Hematopoietic multipotent progenitor cell treated with erythropoietin and hydrocortisone succinate and interleukin-3 and kit ligand, for 8 days (in vitro differentiated cells): ENCODE measurements around the gene LAMB4.

Experiments used
- DNase-seq: peaks from one replicate; pipeline ENCODE4 v3.0.0-alpha.2; 2015

LAMB4 gene, protein sequence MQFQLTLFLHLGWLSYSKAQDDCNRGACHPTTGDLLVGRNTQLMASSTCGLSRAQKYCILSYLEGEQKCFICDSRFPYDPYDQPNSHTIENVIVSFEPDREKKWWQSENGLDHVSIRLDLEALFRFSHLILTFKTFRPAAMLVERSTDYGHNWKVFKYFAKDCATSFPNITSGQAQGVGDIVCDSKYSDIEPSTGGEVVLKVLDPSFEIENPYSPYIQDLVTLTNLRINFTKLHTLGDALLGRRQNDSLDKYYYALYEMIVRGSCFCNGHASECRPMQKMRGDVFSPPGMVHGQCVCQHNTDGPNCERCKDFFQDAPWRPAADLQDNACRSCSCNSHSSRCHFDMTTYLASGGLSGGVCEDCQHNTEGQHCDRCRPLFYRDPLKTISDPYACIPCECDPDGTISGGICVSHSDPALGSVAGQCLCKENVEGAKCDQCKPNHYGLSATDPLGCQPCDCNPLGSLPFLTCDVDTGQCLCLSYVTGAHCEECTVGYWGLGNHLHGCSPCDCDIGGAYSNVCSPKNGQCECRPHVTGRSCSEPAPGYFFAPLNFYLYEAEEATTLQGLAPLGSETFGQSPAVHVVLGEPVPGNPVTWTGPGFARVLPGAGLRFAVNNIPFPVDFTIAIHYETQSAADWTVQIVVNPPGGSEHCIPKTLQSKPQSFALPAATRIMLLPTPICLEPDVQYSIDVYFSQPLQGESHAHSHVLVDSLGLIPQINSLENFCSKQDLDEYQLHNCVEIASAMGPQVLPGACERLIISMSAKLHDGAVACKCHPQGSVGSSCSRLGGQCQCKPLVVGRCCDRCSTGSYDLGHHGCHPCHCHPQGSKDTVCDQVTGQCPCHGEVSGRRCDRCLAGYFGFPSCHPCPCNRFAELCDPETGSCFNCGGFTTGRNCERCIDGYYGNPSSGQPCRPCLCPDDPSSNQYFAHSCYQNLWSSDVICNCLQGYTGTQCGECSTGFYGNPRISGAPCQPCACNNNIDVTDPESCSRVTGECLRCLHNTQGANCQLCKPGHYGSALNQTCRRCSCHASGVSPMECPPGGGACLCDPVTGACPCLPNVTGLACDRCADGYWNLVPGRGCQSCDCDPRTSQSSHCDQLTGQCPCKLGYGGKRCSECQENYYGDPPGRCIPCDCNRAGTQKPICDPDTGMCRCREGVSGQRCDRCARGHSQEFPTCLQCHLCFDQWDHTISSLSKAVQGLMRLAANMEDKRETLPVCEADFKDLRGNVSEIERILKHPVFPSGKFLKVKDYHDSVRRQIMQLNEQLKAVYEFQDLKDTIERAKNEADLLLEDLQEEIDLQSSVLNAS (N-terminal part only)

GRCh38 chr7:108130261-108130660, at the start of gene LAMB4:
LAMB4 (minus strand) TSS chr7:108130361; CDS start chr7:108123164, 7,197 bp downstream.
- no peak for DNase-seq

DNA sequence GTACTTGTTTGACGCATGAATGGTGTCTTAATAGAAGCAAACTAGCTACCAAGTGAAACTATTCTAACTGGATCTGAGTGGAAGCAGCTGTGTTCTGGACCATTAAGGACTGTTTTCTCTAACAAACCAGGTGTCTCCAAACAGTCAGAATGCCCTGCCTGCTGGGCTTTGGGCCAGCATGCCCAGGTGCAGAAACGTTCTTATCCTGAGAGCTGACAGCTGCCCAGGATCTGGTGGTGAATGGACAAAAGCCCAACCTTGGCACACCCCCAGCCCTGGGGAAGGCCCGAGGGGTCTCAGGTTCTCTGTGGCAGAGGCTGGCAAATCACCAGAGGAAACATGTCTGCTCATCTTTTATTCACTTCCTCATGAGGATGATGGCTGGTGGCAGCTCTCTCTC, 48.2 kb upstream of the LAMB4 start:
- no peak for DNase-seq

GRCh38 chr7:108171164-108171563, 41.0 kb upstream of the LAMB4 start:
- no peak for DNase-seq

DNA sequence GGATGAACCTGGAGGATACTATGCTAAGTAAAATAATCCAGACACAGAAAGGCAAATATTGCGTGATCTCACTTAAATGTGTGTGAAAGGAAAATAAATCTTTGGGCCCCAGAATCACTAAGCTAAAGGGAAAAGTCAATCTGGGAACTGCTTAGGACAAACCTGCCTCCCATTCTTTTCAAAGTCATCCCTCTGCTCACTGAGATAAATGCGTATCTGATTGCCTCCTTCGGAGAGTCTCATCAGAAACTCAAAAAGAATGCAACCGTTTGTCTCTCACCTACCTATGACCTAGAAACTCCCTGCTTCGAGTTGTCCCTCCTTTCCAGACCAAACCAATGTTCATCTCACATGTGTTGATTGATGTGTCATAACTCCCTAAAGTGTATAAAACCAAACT, 40.1 kb upstream of the LAMB4 start:
- no peak for DNase-seq

- DNase-seq = no peak
Observed at GRCh38 chr7:108167460-108167859, 37.3 kb upstream of the LAMB4 start.

GRCh38 chr7:108166687-108167086, 36.5 kb upstream of the LAMB4 start:
- DNase-seq = no peak

DNA sequence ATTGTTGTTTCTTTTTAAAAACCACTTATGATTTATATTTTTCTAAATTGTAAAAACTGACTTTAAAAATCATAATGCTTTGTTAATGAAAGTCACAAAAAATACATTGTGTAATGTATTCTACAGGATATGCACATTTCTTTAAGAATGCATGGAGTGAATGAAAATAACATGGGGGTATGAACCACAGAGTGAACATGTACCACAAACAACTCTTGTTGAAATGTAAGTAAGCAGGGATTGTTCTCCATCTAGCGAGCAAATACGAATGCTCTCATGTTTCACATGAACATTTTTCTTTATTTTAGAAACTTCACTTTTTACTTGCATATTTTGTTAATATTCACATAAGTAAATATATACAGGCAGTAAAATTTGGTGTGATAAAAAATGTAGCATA, 35.6 kb upstream of the LAMB4 start:
- DNase-seq = no peak

DNA sequence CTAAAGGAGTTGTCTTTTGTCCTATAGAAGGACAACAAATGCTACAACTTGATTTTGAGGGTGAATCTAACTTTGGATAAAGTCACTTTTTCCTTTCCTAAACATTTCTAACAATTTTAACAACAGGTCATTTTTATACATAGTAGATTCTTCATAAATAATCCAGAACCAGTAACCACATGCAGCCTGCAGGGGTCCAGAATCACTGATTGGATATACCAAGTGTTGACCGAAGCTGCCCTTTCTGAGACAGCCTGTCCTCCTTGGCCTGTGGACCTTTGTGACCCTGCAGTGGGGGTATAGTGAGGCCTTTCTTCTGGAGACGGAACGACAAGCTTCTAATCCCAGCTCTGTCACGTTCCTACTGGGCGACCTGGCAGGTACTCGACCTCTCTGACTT, 34.8 kb upstream of the LAMB4 start:
- DNase-seq = no peak

DNA sequence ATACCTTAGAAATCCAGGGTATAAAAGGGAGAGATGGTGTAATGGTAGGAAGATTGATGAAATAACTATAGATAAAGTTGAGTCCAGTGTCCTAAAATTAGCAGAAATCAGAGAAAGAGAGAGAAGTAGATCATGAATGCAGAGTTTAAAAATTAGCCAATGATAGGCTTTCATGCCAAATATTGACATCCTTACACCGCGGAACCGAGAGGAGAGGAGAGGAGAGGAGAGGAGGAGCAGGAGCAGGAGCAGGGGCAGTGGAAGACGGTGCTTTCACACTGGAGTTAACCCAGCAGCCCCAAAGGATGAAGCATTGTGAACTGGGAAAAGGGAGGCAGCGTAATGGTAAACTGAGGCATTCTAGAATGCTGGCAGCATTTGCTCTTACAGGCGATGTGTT, 34.2 kb upstream of the LAMB4 start:
- DNase-seq = no peak

- DNase-seq = no peak
Observed at GRCh38 chr7:108158776-108159175, 28.6 kb upstream of the LAMB4 start.

- no peak for DNase-seq
Observed at GRCh38 chr7:108157606-108158335, 27.6 kb upstream of the LAMB4 start.

- no peak for DNase-seq
Observed at GRCh38 chr7:108156897-108157605, 26.9 kb upstream of the LAMB4 start.

DNA sequence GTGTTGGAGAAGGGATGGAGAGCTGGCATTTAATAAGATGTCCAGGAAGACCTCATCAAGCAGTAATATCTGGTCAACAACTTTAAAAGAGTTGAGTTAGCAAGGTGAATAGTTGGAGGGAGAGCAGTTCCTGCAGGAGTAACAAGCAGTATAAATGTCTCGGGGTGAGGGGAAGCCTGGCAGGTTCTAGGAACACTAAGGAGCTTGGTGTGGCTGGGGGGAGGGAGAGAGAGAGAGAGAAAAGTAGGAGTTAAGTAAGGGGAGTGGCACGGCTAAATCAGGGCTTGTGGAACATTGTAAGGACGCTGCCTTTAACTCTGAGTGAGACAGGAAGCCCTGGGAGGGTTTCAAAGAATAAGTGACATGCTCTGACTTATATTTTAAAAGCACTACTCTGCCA, 22.0 kb upstream of the LAMB4 start:
- DNase-seq = no peak

DNA sequence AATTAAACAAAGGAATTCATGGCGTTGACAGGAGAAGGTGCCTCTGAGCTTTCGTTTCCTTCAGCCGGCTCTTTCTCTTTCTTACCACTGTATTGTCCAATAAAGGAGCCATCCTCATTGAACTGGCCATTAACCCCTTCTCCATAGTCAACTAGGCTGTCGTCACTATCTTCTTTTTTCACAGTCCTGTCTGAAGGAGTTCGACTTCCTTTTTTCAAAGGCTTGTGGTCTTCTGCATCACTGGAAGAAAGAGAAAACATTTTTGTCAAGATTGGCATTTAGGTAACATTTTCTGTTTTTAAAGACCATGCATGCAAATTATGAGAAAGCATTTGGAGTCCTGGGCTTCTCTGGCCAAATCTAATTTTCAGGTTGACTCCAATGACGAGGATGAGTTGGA, 19.7 kb upstream of the LAMB4 start:
- DNase-seq = no peak

- no peak for DNase-seq
Observed at GRCh38 chr7:108149119-108149518, 19.0 kb upstream of the LAMB4 start.

GRCh38 chr7:108147031-108147563, 16.9 kb upstream of the LAMB4 start:
- DNase-seq = no peak

GRCh38 chr7:108146070-108146842, 16.1 kb upstream of the LAMB4 start:
- DNase-seq = peak; percentile 76

- DNase-seq = no peak
Observed at GRCh38 chr7:108145401-108145800, 15.2 kb upstream of the LAMB4 start.

GRCh38 chr7:108144931-108145330, 14.8 kb upstream of the LAMB4 start:
- no peak for DNase-seq

DNA sequence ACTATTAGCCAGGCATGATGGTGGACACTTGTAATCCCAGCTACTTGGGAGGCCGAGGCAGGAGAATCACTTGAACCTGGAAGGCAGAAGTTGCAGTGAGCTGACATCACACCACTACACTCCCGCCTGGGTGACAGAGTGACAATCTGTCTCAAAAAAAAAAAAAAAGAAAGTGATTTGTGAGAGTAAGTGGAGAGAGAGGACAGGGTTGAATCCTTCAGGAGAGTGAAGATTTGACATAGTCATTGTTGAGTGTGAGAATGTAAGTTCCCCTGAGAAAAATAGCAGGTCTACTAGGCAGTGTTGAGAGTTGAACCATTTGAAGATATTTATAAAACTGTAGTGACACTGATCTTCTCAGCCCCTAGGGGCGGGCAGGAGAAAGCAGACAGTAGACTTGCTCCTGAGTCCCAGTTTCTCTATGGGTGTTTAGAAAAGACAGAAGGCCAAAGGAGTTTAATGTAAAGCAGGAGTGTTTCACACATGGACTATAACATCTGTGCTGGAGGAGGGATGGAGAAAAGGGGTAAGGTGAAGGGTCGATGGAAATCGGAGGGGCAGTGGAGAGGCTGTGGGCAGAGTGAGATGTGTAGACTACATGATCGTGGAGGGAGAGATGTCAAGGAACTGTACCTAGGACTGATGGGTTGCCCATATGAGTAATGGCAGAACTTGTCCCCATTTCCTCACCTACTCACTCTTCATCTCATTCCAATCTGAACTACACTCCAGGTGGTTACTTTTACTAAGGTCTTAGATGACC, 13.7 kb upstream of the LAMB4 start:
- no peak for DNase-seq
